Erythroblast (primary cell): ENCODE measurements around the gene ZDHHC17.
"Not testable (repeated sequence)": the region's sequence is repeated elsewhere in the genome, so short reads cannot be mapped to it uniquely, and the experiment has no call there.

ENCODE experiments used
- GATA1 ChIP-seq: IDR thresholded peaks from 2 replicates; pipeline ENCODE4 v1.6.1; 2011; ENCODE audit warnings: low read depth, mild to moderate bottlenecking, control low read depth, low read length, moderate library complexity
- POLR2A ChIP-seq: IDR thresholded peaks from 2 replicates; pipeline ENCODE4 v1.6.1; 2011; ENCODE audit warnings: mild to moderate bottlenecking, low read length

DNA sequence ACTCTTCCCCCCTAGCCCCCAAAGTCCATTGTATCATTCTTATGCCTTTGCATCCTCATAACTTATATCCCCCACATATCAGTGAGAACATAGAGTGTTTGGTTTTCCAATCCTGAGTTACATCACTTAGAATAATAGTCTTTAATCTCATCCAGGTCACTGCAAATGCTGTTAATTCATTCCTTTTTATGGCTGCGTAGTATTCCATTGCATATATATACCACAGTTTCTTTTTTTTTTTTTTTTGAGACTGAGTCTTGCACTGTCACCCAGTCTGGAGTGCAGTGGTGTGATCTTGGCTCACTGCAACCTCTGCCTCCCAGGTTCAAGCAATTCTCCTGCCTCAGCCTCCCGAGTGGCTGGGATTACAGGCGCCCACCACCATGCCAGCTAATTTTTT is 31.7 kb upstream of the ZDHHC17 start:
- TF ChIP-seq POLR2A, GATA1: not testable (repeated sequence)
